HCT116 (cell line): ENCODE data around the gene SSX2IP. TPM values are rescaled to one million over a fixed set of nuclear protein-coding genes. Genes with fewer than 3 reads are reported as not detected.
"Not testable (repeated sequence)": the region's sequence is repeated elsewhere in the genome, so short reads cannot be mapped to it uniquely, and the experiment has no call there.

Source experiments
- ATAC-seq: fragments of 200-7000 bp; cut with Tn5 transposase; 2 replicates; pipeline ENCODE4 v1.9.1; 2020; ENCODE audit warnings: mild to moderate bottlenecking, moderate library complexity
- BruUV-seq: library from RNA; stranded (reverse); fragments of 400-500 nt; replicated peaks from 2 replicates; lab custom pipeline; 2021; lab: Mats Ljungman, UMichigan
- CTCF ChIA-PET: fragments of 300-600 bp; sonication (Branson Sonifier 250); formaldehyde crosslinking; loops from one replicate; lab custom pipeline; 2021; ENCODE audit warnings: antibody characterized with exemption; lab: Charles Lee
- POLR2A ChIA-PET: fragments of 300-600, 350-600 bp; sonication (Branson Sonifier 250); formaldehyde crosslinking; loops from one replicate; lab custom pipeline; 2021; ENCODE audit warnings: antibody characterized with exemption; lab: Charles Lee
- RAD21 ChIA-PET, 2 experiments: fragments of 300-600 bp; sonication (Branson Sonifier 250); formaldehyde crosslinking; loops; one replicate each; lab custom pipeline; 2023; ENCODE audit warnings: low total read pairs in 2 of 2; ENCODE audit not compliant: uncharacterized antibody in 2 of 2, unreplicated experiment in 2 of 2, low non-redundant PET in 1 of 2; lab: Charles Lee
- DNase-seq: peaks from one replicate; pipeline ENCODE4 v3.0.0-alpha.2; 2010; ENCODE audit warnings: low read depth, low spot score
- H2AFZ ChIP-seq: fragments of 200-600 bp; shearing (Covaris generic), sonication (generic); 2 replicates; pipeline ENCODE4 v1.6.1; 2017; ENCODE audit warnings: low read depth, mixed run types, mixed read lengths, antibody characterized with exemption, low read length; ENCODE audit not compliant: poor library complexity, severe bottlenecking
- H3K27ac ChIP-seq: 2 replicates; pipeline ENCODE4 v1.5.1; 2012; ENCODE audit warnings: low read depth, low read length
- H3K27me3 ChIP-seq: fragments of 200-600 bp; sonication (generic); 2 replicates; pipeline ENCODE4 v1.6.1; 2016; ENCODE audit warnings: mixed run types, low read length, mixed read lengths; ENCODE audit not compliant: insufficient read depth
- H3K36me3 ChIP-seq, 2 experiments: fragments of 200-500 bp in 1 of 2; fragments of 200-600 bp in 1 of 2; sonication (Bioruptor generic) in 1 of 2; sonication (generic) in 1 of 2; 2 replicates each; pipeline versions ENCODE4 v1.5.1 to v1.6.1; 2014 to 2016; ENCODE audit warnings: low read length in 2 of 2, inconsistent platforms in 1 of 2, mixed read lengths in 1 of 2, mixed run types in 1 of 2; ENCODE audit not compliant: insufficient read depth in 2 of 2, control insufficient read depth in 1 of 2
- H3K4me1 ChIP-seq, 2 experiments: fragments of 200-600 bp in 1 of 2; sonication (generic) in 1 of 2; 2 replicates each; pipeline versions ENCODE4 v1.5.1 to v1.6.1; 2012 to 2017; ENCODE audit warnings: low read length in 2 of 2, inconsistent platforms in 1 of 2, mild to moderate bottlenecking in 1 of 2, mixed read lengths in 1 of 2, mixed run types in 1 of 2, moderate library complexity in 1 of 2; ENCODE audit not compliant: insufficient read depth in 2 of 2, control insufficient read depth in 1 of 2
- H3K4me2 ChIP-seq: fragments of 200-600 bp; sonication (generic); 2 replicates; pipeline ENCODE4 v1.6.1; 2017; ENCODE audit warnings: mixed run types, low read length, mixed read lengths
- H3K4me3 ChIP-seq, 2 experiments: fragments of 200-600 bp in 1 of 2; sonication (generic) in 1 of 2; replicated peaks in 1 of 2; 2 replicates each; pipeline ENCODE4 v1.5.1; 2011 to 2016; ENCODE audit warnings: low read length in 2 of 2, control low read depth in 1 of 2, low read depth in 1 of 2, mild to moderate bottlenecking in 1 of 2, mixed read lengths in 1 of 2, mixed run types in 1 of 2
- H3K79me2 ChIP-seq: fragments of 200-600 bp; sonication (generic); 2 replicates; pipeline ENCODE4 v1.6.1; 2017; ENCODE audit warnings: mild to moderate bottlenecking, mixed run types, low read length, moderate library complexity, mixed read lengths; ENCODE audit not compliant: insufficient read depth
- H3K9ac ChIP-seq: fragments of 200-600 bp; sonication (generic); 2 replicates; pipeline ENCODE4 v1.6.1; 2016; ENCODE audit warnings: low read length, mixed read lengths
- H3K9me2 ChIP-seq: fragments of 200-600 bp; sonication (generic), shearing (Covaris generic); 2 replicates; pipeline ENCODE4 v1.6.1; 2017; ENCODE audit warnings: mixed run types, mild to moderate bottlenecking, moderate library complexity; ENCODE audit not compliant: insufficient read depth
- H3K9me3 ChIP-seq, 2 experiments: fragments of 200-500 bp in 1 of 2; fragments of 200-600 bp in 1 of 2; sonication (Bioruptor generic) in 1 of 2; sonication (generic) in 1 of 2; 2 replicates each; pipeline ENCODE4 v1.6.1; 2014 to 2017; ENCODE audit warnings: low read length in 2 of 2, mixed read lengths in 2 of 2, inconsistent platforms in 1 of 2, low read depth in 1 of 2, mild to moderate bottlenecking in 1 of 2, mixed run types in 1 of 2, moderate library complexity in 1 of 2; ENCODE audit not compliant: control insufficient read depth in 1 of 2, insufficient read depth in 1 of 2
- H4K20me1 ChIP-seq: fragments of 200-600 bp; sonication (generic), shearing (Covaris generic); 2 replicates; pipeline ENCODE4 v1.6.1; 2017; ENCODE audit warnings: mixed run types, mild to moderate bottlenecking, moderate library complexity; ENCODE audit not compliant: insufficient read depth
- ELF1 ChIP-seq: IDR thresholded peaks from 2 replicates; pipeline ENCODE4 v1.6.1; 2012; ENCODE audit warnings: low read depth, borderline replicate concordance
- RAD21 ChIP-seq: IDR thresholded peaks from 2 replicates; pipeline ENCODE4 v1.6.1; 2012; ENCODE audit warnings: low read depth, mild to moderate bottlenecking
- ZNF274 ChIP-seq: fragments of 200-500 bp; sonication (Bioruptor generic); IDR thresholded peaks from 2 replicates; pipeline ENCODE4 v1.6.1; 2014; ENCODE audit warnings: mild to moderate bottlenecking, low read depth, low read length, inconsistent platforms
- intact Hi-C: fragments of 100-400 bp; cut with micrococcal nuclease; formaldehyde crosslinking; loops from 2 replicates; pipeline ENCODE4 v1.10.0; 2022
- total RNA-seq: library from RNA; stranded (reverse); gene quantifications from one replicate; pipeline ENCODE4 v1.2.1, GENCODE V29; 2021; ENCODE audit not compliant: unreplicated experiment
- TF ChIP-seq, protein P1 (sequence below): IDR thresholded peaks from 2 replicates; pipeline ENCODE4 v1.6.1; 2011; ENCODE audit warnings: mild to moderate bottlenecking, low read length, moderate library complexity; ENCODE audit not compliant: insufficient replicate concordance; ENCODE audit errors: extremely low read depth

Gene SSX2IP
- total RNA-seq, 1 experiment from 2014 or later, result 51.5 TPM

DNA sequence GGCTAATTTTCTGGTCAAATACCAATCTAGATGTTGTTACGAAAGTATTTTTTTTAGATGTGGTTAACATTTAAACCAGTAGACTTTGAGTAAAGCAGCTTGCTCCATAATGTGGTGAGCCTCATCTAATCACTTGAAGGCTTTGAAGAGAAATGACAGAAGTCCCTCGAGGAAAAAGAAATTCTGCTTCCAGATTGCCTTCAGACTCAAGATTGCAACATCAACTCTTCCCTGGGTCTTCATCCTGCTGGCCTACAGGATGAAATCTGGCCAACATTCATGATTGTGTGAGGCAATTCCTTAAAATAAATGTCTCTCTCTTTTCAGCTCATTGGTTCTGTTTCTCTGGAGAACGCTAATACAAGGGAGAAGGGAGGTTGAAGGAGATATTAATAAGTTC lies 32.5 kb upstream of the SSX2IP start:
- RAD21 ChIA-PET, result no interaction called here
- intact Hi-C loops, result no loop called here

DNA sequence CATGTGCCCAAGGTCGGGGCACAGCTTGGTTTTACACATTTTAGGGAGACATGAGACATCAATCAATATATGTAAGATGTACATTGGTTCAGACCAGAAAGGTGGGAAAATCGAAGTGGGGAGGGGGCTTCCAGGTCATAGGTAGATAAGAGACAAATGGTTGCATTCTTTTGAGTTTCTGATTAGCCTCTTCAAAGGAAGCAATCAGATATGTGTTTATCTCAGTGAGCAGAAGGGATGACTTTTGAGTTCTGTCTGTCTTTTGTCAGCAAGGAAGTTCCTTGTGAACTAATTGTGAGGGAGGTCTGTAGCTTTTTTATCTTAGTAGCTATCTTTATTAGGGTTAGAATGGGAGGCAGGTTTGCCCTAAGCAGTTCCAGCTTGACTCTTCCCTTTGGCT lies 31.6 kb upstream of the SSX2IP start:
- ATAC-seq, H3K79me2 ChIP-seq, H3K4me3 ChIP-seq, H3K9ac ChIP-seq, H3K36me3 ChIP-seq, H3K4me1 ChIP-seq, intact Hi-C loops, H4K20me1 ChIP-seq, H3K27ac ChIP-seq, BruUV-seq, H2AFZ ChIP-seq, CTCF ChIA-PET, H3K9me3 ChIP-seq, H3K9me2 ChIP-seq, RAD21 ChIA-PET, H3K4me2 ChIP-seq, DNase-seq, H3K27me3 ChIP-seq, POLR2A ChIA-PET: not testable (repeated sequence)

More for the DNA sequence above, 32.5 kb upstream of the SSX2IP start:
- CTCF ChIA-PET, result interaction anchor here (0.9 kb wide), 1 partner anchor 9 kb away, joined by 4 read pairs; no protein-coding TSS in a partner anchor
- TF ChIP-seq ZNF274 (no peak), ELF1 (no peak), RAD21 (no peak)
- TF ChIP-seq, protein P1, sequence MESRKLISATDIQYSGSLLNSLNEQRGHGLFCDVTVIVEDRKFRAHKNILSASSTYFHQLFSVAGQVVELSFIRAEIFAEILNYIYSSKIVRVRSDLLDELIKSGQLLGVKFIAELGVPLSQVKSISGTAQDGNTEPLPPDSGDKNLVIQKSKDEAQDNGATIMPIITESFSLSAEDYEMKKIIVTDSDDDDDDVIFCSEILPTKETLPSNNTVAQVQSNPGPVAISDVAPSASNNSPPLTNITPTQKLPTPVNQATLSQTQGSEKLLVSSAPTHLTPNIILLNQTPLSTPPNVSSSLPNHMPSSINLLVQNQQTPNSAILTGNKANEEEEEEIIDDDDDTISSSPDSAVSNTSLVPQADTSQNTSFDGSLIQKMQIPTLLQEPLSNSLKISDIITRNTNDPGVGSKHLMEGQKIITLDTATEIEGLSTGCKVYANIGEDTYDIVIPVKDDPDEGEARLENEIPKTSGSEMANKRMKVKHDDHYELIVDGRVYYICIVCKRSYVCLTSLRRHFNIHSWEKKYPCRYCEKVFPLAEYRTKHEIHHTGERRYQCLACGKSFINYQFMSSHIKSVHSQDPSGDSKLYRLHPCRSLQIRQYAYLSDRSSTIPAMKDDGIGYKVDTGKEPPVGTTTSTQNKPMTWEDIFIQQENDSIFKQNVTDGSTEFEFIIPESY, result no peak
- H3K4me3 ChIP-seq, result no peak overlapping the region
- H3K9me2 ChIP-seq, result no peaks in the 10 kb centered on the region
- H3K9ac ChIP-seq, result no peak overlapping the region
- H4K20me1 ChIP-seq, result no peaks in the 10 kb centered on the region
- H3K9me3 ChIP-seq, result no peaks in the 10 kb centered on the region
- POLR2A ChIA-PET, result no interaction called here
- no peak overlapping the region for H2AFZ ChIP-seq
- no peaks in the 10 kb centered on the region for H3K36me3 ChIP-seq
- DNase-seq, result no peak
- BruUV-seq, result no TSS peak
- peaks cover 0 to 7% of the 10 kb centered on the region in 2 experiments; a peak in 1 of 4 replicates for H3K4me1 ChIP-seq
- ATAC-seq, result no peak
- H3K27ac ChIP-seq, result no peak overlapping the region
- no peaks in the 10 kb centered on the region for H3K27me3 ChIP-seq
- H3K4me2 ChIP-seq, result no peak overlapping the region
- no peaks in the 10 kb centered on the region for H3K79me2 ChIP-seq
